ENCODE results near the gene DNAJA3.

DNAJA3 gene

DNA sequence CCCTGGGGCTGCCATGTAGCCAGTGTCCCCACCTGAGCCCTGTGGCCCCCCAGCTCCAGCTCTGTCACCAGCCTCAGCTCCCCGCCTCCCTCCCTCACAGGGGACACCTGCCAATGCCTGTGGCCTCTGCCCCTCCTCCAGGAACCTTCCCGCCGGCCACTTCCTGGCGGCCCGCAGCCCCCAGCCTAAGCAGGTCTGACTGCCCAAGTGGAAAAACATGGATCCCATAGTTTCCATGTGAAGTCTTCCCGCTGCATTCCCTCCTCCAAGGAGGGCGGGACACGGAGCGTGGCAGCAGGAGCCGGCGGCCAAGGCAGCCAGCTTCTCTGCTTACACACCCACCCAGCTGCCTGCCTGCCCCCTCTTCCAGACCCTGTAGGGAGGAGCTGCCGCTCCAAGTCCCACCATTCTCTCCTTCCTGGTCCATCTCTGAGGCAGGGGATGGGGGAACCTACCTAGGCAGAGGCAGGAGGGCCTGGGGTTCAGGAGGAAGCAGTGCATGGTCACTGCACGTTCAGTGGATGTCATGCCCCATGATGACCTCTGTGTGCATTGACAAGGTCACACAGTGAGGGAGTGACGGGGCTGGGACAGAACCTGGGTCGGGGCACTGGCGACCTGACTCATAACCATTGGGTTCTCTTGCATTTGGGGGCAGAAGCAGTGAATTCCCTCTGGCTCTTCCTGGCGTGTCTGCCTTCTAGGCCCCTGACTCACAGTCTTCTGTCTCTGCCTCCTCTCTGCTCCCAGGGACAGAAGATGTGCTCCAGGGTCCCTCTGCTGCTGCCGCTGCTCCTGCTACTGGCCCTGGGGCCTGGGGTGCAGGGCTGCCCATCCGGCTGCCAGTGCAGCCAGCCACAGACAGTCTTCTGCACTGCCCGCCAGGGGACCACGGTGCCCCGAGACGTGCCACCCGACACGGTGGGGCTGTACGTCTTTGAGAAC, 45.3 kb upstream of the DNAJA3 start:
- no peak overlapping the region for H3K4me3 ChIP-seq (ENCODE audit: insufficient read length, low read depth)
- no peaks in the 10 kb centered on the region for H3K9me3 ChIP-seq (ENCODE audit: insufficient read depth, low read length)
- H3K36me3 ChIP-seq (ENCODE audit: insufficient read depth, insufficient read length, low read length), result peaks cover 66% of the 10 kb centered on the region
- H3K9ac ChIP-seq (ENCODE audit: insufficient read length, low read depth), result no peak overlapping the region
- H3K4me1 ChIP-seq (ENCODE audit: insufficient read depth, insufficient read length), result peaks cover 52% of the 10 kb centered on the region
- TF ChIP-seq YY1 (IDR thresholded peaks at IDR 0.05; ENCODE audit: insufficient read depth, insufficient read length) (no peak), ZNF274 (IDR thresholded peaks at IDR 0.05; ENCODE audit: low read depth, low read length) (no peak), SUZ12 (IDR thresholded peaks at IDR 0.05; ENCODE audit: extremely low read depth, insufficient read depth, insufficient read length) (no peak)
- DNase-seq (ENCODE audit: low read depth, low spot score), result no peak
- H3K27me3 ChIP-seq (ENCODE audit: insufficient read depth, insufficient read length), result no peaks in the 10 kb centered on the region

DNA sequence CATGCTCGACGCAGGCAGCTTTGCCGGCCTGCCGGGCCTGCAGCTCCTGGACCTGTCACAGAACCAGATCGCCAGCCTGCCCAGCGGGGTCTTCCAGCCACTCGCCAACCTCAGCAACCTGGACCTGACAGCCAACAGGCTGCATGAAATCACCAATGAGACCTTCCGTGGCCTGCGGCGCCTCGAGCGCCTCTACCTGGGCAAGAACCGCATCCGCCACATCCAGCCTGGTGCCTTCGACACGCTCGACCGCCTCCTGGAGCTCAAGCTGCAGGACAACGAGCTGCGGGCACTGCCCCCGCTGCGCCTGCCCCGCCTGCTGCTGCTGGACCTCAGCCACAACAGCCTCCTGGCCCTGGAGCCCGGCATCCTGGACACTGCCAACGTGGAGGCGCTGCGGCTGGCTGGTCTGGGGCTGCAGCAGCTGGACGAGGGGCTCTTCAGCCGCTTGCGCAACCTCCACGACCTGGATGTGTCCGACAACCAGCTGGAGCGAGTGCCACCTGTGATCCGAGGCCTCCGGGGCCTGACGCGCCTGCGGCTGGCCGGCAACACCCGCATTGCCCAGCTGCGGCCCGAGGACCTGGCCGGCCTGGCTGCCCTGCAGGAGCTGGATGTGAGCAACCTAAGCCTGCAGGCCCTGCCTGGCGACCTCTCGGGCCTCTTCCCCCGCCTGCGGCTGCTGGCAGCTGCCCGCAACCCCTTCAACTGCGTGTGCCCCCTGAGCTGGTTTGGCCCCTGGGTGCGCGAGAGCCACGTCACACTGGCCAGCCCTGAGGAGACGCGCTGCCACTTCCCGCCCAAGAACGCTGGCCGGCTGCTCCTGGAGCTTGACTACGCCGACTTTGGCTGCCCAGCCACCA, 44.4 kb upstream of the DNAJA3 start:
- TF ChIP-seq ZNF274 (IDR thresholded peaks at IDR 0.05; ENCODE audit: low read depth, low read length) (no peak), YY1 (IDR thresholded peaks at IDR 0.05; ENCODE audit: insufficient read depth, insufficient read length) (no peak), SUZ12 (IDR thresholded peaks at IDR 0.05; ENCODE audit: extremely low read depth, insufficient read depth, insufficient read length) (no peak)
- no peaks in the 10 kb centered on the region for H3K27me3 ChIP-seq (ENCODE audit: insufficient read depth, insufficient read length)
- no peak for DNase-seq (ENCODE audit: low read depth, low spot score)
- no peaks in the 10 kb centered on the region for H3K9me3 ChIP-seq (ENCODE audit: insufficient read depth, low read length)
- H3K36me3 ChIP-seq (ENCODE audit: insufficient read depth, insufficient read length, low read length), result peaks cover 61% of the 10 kb centered on the region
- H3K9ac ChIP-seq (ENCODE audit: insufficient read length, low read depth), result no peak overlapping the region
- no peak overlapping the region for H3K4me3 ChIP-seq (ENCODE audit: insufficient read length, low read depth)
- peaks cover 47% of the 10 kb centered on the region for H3K4me1 ChIP-seq (ENCODE audit: insufficient read depth, insufficient read length)

DNA sequence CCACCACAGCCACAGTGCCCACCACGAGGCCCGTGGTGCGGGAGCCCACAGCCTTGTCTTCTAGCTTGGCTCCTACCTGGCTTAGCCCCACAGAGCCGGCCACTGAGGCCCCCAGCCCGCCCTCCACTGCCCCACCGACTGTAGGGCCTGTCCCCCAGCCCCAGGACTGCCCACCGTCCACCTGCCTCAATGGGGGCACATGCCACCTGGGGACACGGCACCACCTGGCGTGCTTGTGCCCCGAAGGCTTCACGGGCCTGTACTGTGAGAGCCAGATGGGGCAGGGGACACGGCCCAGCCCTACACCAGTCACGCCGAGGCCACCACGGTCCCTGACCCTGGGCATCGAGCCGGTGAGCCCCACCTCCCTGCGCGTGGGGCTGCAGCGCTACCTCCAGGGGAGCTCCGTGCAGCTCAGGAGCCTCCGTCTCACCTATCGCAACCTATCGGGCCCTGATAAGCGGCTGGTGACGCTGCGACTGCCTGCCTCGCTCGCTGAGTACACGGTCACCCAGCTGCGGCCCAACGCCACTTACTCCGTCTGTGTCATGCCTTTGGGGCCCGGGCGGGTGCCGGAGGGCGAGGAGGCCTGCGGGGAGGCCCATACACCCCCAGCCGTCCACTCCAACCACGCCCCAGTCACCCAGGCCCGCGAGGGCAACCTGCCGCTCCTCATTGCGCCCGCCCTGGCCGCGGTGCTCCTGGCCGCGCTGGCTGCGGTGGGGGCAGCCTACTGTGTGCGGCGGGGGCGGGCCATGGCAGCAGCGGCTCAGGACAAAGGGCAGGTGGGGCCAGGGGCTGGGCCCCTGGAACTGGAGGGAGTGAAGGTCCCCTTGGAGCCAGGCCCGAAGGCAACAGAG, 43.5 kb upstream of the DNAJA3 start:
- Histone ChIP-seq H3K9me3 (ENCODE audit: insufficient read depth, low read length) (no peaks in the 10 kb centered on the region), H3K36me3 (ENCODE audit: insufficient read depth, insufficient read length, low read length) (peaks cover 69% of the 10 kb centered on the region)

DNA sequence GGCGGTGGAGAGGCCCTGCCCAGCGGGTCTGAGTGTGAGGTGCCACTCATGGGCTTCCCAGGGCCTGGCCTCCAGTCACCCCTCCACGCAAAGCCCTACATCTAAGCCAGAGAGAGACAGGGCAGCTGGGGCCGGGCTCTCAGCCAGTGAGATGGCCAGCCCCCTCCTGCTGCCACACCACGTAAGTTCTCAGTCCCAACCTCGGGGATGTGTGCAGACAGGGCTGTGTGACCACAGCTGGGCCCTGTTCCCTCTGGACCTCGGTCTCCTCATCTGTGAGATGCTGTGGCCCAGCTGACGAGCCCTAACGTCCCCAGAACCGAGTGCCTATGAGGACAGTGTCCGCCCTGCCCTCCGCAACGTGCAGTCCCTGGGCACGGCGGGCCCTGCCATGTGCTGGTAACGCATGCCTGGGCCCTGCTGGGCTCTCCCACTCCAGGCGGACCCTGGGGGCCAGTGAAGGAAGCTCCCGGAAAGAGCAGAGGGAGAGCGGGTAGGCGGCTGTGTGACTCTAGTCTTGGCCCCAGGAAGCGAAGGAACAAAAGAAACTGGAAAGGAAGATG, 42.8 kb upstream of the DNAJA3 start:
- TF ChIP-seq YY1 (IDR thresholded peaks at IDR 0.05; ENCODE audit: insufficient read depth, insufficient read length) (no peak), ZNF274 (IDR thresholded peaks at IDR 0.05; ENCODE audit: low read depth, low read length) (no peak), SUZ12 (IDR thresholded peaks at IDR 0.05; ENCODE audit: extremely low read depth, insufficient read depth, insufficient read length) (no peak)
- no peak for DNase-seq (ENCODE audit: low read depth, low spot score)
- Histone ChIP-seq H3K36me3 (ENCODE audit: insufficient read depth, insufficient read length, low read length) (peaks cover 73% of the 10 kb centered on the region), H3K9me3 (ENCODE audit: insufficient read depth, low read length) (no peaks in the 10 kb centered on the region), H3K27me3 (ENCODE audit: insufficient read depth, insufficient read length) (no peaks in the 10 kb centered on the region), H3K4me3 (ENCODE audit: insufficient read length, low read depth) (no peak overlapping the region), H3K4me1 (ENCODE audit: insufficient read depth, insufficient read length) (peaks cover 45% of the 10 kb centered on the region), H3K9ac (ENCODE audit: insufficient read length, low read depth) (no peak overlapping the region)

More for the DNA sequence above, 43.5 kb upstream of the DNAJA3 start:
- no peaks in the 10 kb centered on the region for H3K27me3 ChIP-seq (ENCODE audit: insufficient read depth, insufficient read length)
- H3K4me1 ChIP-seq (ENCODE audit: insufficient read depth, insufficient read length), result peaks cover 44% of the 10 kb centered on the region
- no peak for DNase-seq (ENCODE audit: low read depth, low spot score)
- H3K4me3 ChIP-seq (ENCODE audit: insufficient read length, low read depth), result no peak overlapping the region
- H3K9ac ChIP-seq (ENCODE audit: insufficient read length, low read depth), result no peak overlapping the region
- TF ChIP-seq ZNF274 (IDR thresholded peaks at IDR 0.05; ENCODE audit: low read depth, low read length) (no peak), SUZ12 (IDR thresholded peaks at IDR 0.05; ENCODE audit: extremely low read depth, insufficient read depth, insufficient read length) (no peak), YY1 (IDR thresholded peaks at IDR 0.05; ENCODE audit: insufficient read depth, insufficient read length) (no peak)

DNA sequence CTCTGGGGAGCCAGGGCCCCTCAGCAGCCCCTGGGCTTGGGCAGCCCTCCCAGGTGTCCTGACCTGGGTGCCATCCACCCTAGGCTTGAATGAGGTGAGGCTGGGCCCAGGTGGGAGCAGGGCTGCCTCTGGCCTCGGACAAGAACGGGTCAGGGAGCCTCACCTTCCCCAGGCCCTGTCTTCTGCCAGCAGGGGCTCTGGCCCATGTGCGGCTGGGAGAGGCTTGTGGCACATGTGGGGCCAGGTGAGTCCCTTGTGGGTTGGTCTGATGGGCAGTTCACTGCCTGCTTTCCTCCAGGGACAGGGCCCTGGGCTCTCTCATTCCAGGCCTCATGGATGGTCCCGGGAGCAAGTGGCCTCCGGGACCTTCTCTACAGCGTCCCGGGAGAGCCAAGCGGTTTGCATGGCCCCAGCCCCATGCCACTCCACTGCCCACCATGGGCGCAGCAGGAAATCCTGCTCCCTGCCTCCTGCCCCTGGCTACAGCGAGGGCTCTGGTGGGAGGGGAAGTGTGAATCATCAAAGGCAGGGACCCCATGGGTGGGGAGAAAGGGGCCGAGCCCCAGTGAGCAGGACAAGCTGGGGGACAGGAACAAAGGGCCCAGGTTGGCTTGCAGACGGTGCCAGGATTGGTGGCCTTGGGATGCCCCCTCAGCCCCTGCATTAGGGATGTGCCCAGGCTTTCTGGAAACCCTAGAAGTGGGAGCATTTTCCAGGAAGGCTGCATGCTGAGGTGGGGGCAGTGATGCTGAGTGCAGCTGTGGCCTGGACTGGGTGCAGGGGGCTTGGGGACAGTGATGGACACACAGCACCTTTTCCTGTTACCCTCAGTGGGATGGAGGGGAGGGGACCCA, 41.9 kb upstream of the DNAJA3 start:
- no peaks in the 10 kb centered on the region for H3K27me3 ChIP-seq (ENCODE audit: insufficient read depth, insufficient read length)
- peaks cover 45% of the 10 kb centered on the region for H3K4me1 ChIP-seq (ENCODE audit: insufficient read depth, insufficient read length)
- peaks cover 68% of the 10 kb centered on the region for H3K36me3 ChIP-seq (ENCODE audit: insufficient read depth, insufficient read length, low read length)
- H3K9me3 ChIP-seq (ENCODE audit: insufficient read depth, low read length), result no peaks in the 10 kb centered on the region
- H3K4me3 ChIP-seq (ENCODE audit: insufficient read length, low read depth), result no peak overlapping the region
- H3K9ac ChIP-seq (ENCODE audit: insufficient read length, low read depth), result peak overlapping the region; percentile 52
- DNase-seq (ENCODE audit: low read depth, low spot score), result no peak
- TF ChIP-seq YY1 (IDR thresholded peaks at IDR 0.05; ENCODE audit: insufficient read depth, insufficient read length) (no peak), SUZ12 (IDR thresholded peaks at IDR 0.05; ENCODE audit: extremely low read depth, insufficient read depth, insufficient read length) (no peak), ZNF274 (IDR thresholded peaks at IDR 0.05; ENCODE audit: low read depth, low read length) (no peak)

Data from NT2/D1 (cell line).